Endothelial cell of umbilical vein (primary cell): Measurements from ENCODE around the gene AQP2. TPM values are rescaled to one million over a fixed set of nuclear protein-coding genes. Genes with fewer than 3 reads are reported as not detected.
A peak's percentile ranks its signal among the peaks of the same experiment; 100 is the strongest.

Experiments used
- BruUV-seq: library from RNA; stranded (reverse); fragments of 400-500 nt; replicated peaks from 2 replicates; lab custom pipeline; 2021; lab: Mats Ljungman, UMichigan
- CTCF ChIA-PET: fragments of 300-600, 350-600 bp; sonication (Branson Sonifier 250); formaldehyde crosslinking; loops from one replicate; lab custom pipeline; 2021; ENCODE audit warnings: antibody characterized with exemption, inconsistent platforms; lab: Charles Lee
- POLR2A ChIA-PET: fragments of 300-600, 350-600 bp; sonication (Branson Sonifier 250); formaldehyde crosslinking; loops from one replicate; lab custom pipeline; 2021; ENCODE audit warnings: antibody characterized with exemption, inconsistent platforms; lab: Charles Lee
- DNase-seq: peaks from one replicate; pipeline ENCODE4 v3.0.0-alpha.2; 2011; ENCODE audit warnings: low read depth, low spot score
- FAIRE-seq: peaks from 2 replicates; lab custom pipeline; 2011; peaks lifted over from hg19 to GRCh38; lab: Jason Lieb, UNC
- H2AFZ ChIP-seq: 2 replicates; pipeline ENCODE4 v1.6.0; 2012; ENCODE audit warnings: low read depth, low read length, control low read depth, inconsistent platforms
- H3K27ac ChIP-seq: 2 replicates; pipeline ENCODE4 v1.5.1; 2011; ENCODE audit warnings: low read depth, mild to moderate bottlenecking, control low read depth, low read length, moderate library complexity; ENCODE audit not compliant: insufficient read depth
- H3K27me3 ChIP-seq, 2 experiments: 2 replicates each; pipeline versions ENCODE4 v1.6.0 to v1.6.1; 2011; ENCODE audit warnings: low read length in 2 of 2, mixed read lengths in 1 of 2; ENCODE audit not compliant: control insufficient read depth in 2 of 2, insufficient read depth in 2 of 2
- H3K36me3 ChIP-seq, 2 experiments: 2 replicates in 1 of 2; 3 replicates in 1 of 2; pipeline ENCODE4 v1.5.1; 2011; ENCODE audit warnings: low read length in 2 of 2, mild to moderate bottlenecking in 1 of 2, moderate library complexity in 1 of 2; ENCODE audit not compliant: control insufficient read depth in 2 of 2, insufficient read depth in 2 of 2; ENCODE audit errors: extremely low read depth in 1 of 2
- H3K4me1 ChIP-seq: 3 replicates; pipeline ENCODE4 v1.5.1; 2011; ENCODE audit warnings: mild to moderate bottlenecking, low read length; ENCODE audit not compliant: control insufficient read depth, insufficient read depth; ENCODE audit errors: extremely low read depth
- H3K4me2 ChIP-seq: 2 replicates; pipeline ENCODE4 v1.6.1; 2011; ENCODE audit warnings: low read length, control low read depth, mixed read lengths; ENCODE audit not compliant: insufficient read depth
- H3K4me3 ChIP-seq, 3 experiments: fragments of 200-600 bp in 1 of 3; sonication (generic), shearing (Covaris generic) in 1 of 3; replicated peaks in 1 of 3; 2 replicates each; pipeline ENCODE4 v1.5.1; 2011 to 2016; ENCODE audit warnings: control low read depth in 3 of 3, low read length in 3 of 3, mild to moderate bottlenecking in 2 of 3, inconsistent platforms in 1 of 3, low read depth in 1 of 3, moderate library complexity in 1 of 3; ENCODE audit not compliant: insufficient read depth in 1 of 3
- H3K79me2 ChIP-seq: 2 replicates; pipeline ENCODE4 v1.6.0; 2012; ENCODE audit warnings: low read length, inconsistent platforms; ENCODE audit not compliant: control insufficient read depth, insufficient read depth
- H3K9ac ChIP-seq: replicated peaks from 2 replicates; pipeline ENCODE3; 2011; ENCODE audit warnings: low read length, control low read depth; ENCODE audit not compliant: insufficient read depth; ENCODE audit errors: extremely low read depth
- H3K9me1 ChIP-seq: replicated peaks from 3 replicates; pipeline ENCODE4 v1.6.0; 2011; ENCODE audit warnings: mild to moderate bottlenecking, low read length; ENCODE audit not compliant: control insufficient read depth, insufficient read depth; ENCODE audit errors: extremely low read depth
- H3K9me3 ChIP-seq: replicated peaks from 2 replicates; pipeline ENCODE4 v1.5.1; 2012; ENCODE audit warnings: low read length, inconsistent platforms; ENCODE audit not compliant: control insufficient read depth, insufficient read depth
- H4K20me1 ChIP-seq: replicated peaks from 2 replicates; pipeline ENCODE3; 2011; ENCODE audit warnings: mild to moderate bottlenecking, low read length; ENCODE audit not compliant: control insufficient read depth, insufficient read depth; ENCODE audit errors: extremely low read depth
- CTCF ChIP-seq, 2 donors: IDR thresholded peaks; 1 replicate in 1 of 2; 2 replicates in 1 of 2; pipeline ENCODE4 v1.5.1; 2011; ENCODE audit warnings: low read length in 2 of 2, mild to moderate bottlenecking in 2 of 2, moderate library complexity in 2 of 2, control low read depth in 1 of 2, inconsistent platforms in 1 of 2, low read depth in 1 of 2; ENCODE audit not compliant: insufficient read depth in 1 of 2; ENCODE audit errors: extremely low read depth in 1 of 2
- EZH2 ChIP-seq: IDR thresholded peaks from 2 replicates; pipeline ENCODE4 v1.6.1; 2012; ENCODE audit warnings: borderline replicate concordance, low read depth, mild to moderate bottlenecking, moderate library complexity, low read length, inconsistent platforms; ENCODE audit not compliant: severe bottlenecking
- GATA2 ChIP-seq: IDR thresholded peaks from 2 replicates; pipeline ENCODE4 v1.7.0; 2011; ENCODE audit warnings: low read depth, mild to moderate bottlenecking, moderate library complexity, mixed read lengths, low read length; ENCODE audit not compliant: insufficient read length, insufficient read depth
- JUN ChIP-seq: IDR thresholded peaks from 2 replicates; pipeline ENCODE4 v1.6.1; 2011; ENCODE audit warnings: borderline replicate concordance, low read depth; ENCODE audit not compliant: insufficient read length, insufficient read depth
- MYC ChIP-seq: IDR thresholded peaks from one replicate; pipeline ENCODE4 v1.6.1; 2011; ENCODE audit warnings: mild to moderate bottlenecking, low read depth, low read length
- POLR2A ChIP-seq: IDR thresholded peaks from 2 replicates; pipeline ENCODE4 v1.6.1; 2012; ENCODE audit warnings: low read depth, mild to moderate bottlenecking, control low read depth, low read length
- POLR2AphosphoS5 ChIP-seq: IDR thresholded peaks from 2 replicates; pipeline ENCODE4 v1.6.1; 2012; ENCODE audit warnings: low read depth, mild to moderate bottlenecking, control low read depth, low read length, moderate library complexity; ENCODE audit not compliant: insufficient read depth
- dilution Hi-C: fragments of 300-500 bp; cut with MboI; formaldehyde crosslinking; loops from one replicate; pipeline ENCODE4 v1.15.0; 2019; ENCODE audit warnings: low sequenced_read_pairs; ENCODE audit not compliant: extremely low pct_ligation_motif_present
- intact Hi-C: fragments of 100-400 bp; cut with micrococcal nuclease; formaldehyde crosslinking; loops from one replicate; pipeline ENCODE4 v1.10.0; 2022
- polyA plus RNA-seq, 4 experiments: library from polyadenylated mRNA; depleted of rRNA in 3 of 4; stranded (reverse) in 3 of 4; unstranded in 1 of 4; fragments of >200 nt; gene quantifications; 2 replicates each; pipeline versions ENCODE4 v1.2.1 to v1.2.3, GENCODE V29; 2011 to 2012; ENCODE audit warnings: missing spikeins in 1 of 4
- total RNA-seq: library from RNA; stranded (reverse); gene quantifications from 2 replicates; pipeline ENCODE4 v1.2.3, GENCODE V29; 2021

The AQP2 gene
- total and polyA plus RNA-seq, 2 donors (not counting 3 experiments of a cell fraction or from before 2014, with no cell fraction given): not detected

GRCh38 chr12:49961111-49961922 lies 10.8 kb downstream of the AQP2 start, which contains the start of gene AQP5:
Gene AQP5, plus strand, starts transcription at chr12:49961872. Its CDS starts 146 bp downstream, at chr12:49962018.
- no peak within 1 kb of the TSS for H3K9ac ChIP-seq
- no peaks in the 10 kb centered on the region for H3K79me2 ChIP-seq
- no peaks in the 10 kb centered on the region for H4K20me1 ChIP-seq
- CTCF ChIA-PET: interaction anchor here (0.7 to 4.3 kb wide), 3 partner anchors 12 to 92 kb away, joined by 4 to 61 read pairs (median 6); no protein-coding TSS in a partner anchor
- DNase-seq (no peak), FAIRE-seq (no peak)
- H3K9me3 ChIP-seq: no peaks in the 10 kb centered on the region
- H3K27me3 ChIP-seq: no peaks in the 10 kb centered on the region
- peak within 1 kb of the TSS; percentile 25 for H3K4me2 ChIP-seq
- no TSS peak for BruUV-seq
- H3K27ac ChIP-seq: no peak within 1 kb of the TSS
- dilution Hi-C loops: loop anchor here (25.0 kb wide), 1 partner anchor 101 kb away; the partner anchor contains the start of gene ASIC1
- no peaks in the 10 kb centered on the region for H3K9me1 ChIP-seq
- POLR2A ChIA-PET: interaction anchor here (2.5 kb wide), 1 partner anchor 92 kb away, joined by 11 read pairs; no protein-coding TSS in a partner anchor
- H3K4me1 ChIP-seq: peaks cover 30% of the 10 kb centered on the region
- intact Hi-C loops: no loop called here
- peak within 1 kb of the TSS; percentile 50 for H2AFZ ChIP-seq
- no peaks in the 10 kb centered on the region for H3K36me3 ChIP-seq
- no peak for TF ChIP-seq MYC
- no peak for TF ChIP-seq POLR2AphosphoS5
- TF ChIP-seq EZH2: peak; percentile 80
- no peak for TF ChIP-seq POLR2A
- no peak for TF ChIP-seq JUN
- TF ChIP-seq CTCF (IDR thresholded peaks at IDR 0.05; ENCODE audit: extremely low read depth in 1 of 2, insufficient read depth in 1 of 2, low read depth in 1 of 2, low read length in 2 of 2): no peak
- no peak for TF ChIP-seq GATA2
- H3K4me3 ChIP-seq: peak within 1 kb of the TSS in 1 of 3 experiments; percentile 25
